ENCODE data around the gene DAPL1.

DNA sequence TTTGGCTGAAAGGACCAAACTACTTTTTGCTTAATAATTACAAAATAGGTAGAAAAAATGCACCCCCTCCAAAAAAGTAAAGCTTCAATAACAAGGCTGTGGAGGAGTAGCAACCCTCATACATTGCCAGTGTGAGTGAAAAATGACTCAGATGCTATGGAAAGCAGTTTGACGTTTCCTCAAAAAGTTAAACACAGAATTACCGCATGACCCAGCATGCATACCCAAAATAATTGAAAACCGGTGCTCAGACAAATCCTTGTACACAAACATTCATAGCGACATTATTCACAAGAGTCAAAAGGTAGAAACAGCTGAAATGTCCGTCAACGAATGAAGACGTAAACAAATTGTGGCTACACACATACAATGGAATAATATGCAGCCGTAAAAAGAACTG, 38.8 kb upstream of the DAPL1 start:
- TF ChIP-seq EZH2phosphoT487 (IDR thresholded peaks at IDR 0.05; ENCODE audit: borderline replicate concordance, low read depth, low read length): no peak
- TF ChIP-seq, protein P1, sequence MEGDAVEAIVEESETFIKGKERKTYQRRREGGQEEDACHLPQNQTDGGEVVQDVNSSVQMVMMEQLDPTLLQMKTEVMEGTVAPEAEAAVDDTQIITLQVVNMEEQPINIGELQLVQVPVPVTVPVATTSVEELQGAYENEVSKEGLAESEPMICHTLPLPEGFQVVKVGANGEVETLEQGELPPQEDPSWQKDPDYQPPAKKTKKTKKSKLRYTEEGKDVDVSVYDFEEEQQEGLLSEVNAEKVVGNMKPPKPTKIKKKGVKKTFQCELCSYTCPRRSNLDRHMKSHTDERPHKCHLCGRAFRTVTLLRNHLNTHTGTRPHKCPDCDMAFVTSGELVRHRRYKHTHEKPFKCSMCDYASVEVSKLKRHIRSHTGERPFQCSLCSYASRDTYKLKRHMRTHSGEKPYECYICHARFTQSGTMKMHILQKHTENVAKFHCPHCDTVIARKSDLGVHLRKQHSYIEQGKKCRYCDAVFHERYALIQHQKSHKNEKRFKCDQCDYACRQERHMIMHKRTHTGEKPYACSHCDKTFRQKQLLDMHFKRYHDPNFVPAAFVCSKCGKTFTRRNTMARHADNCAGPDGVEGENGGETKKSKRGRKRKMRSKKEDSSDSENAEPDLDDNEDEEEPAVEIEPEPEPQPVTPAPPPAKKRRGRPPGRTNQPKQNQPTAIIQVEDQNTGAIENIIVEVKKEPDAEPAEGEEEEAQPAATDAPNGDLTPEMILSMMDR (conservative IDR thresholded peaks at IDR 0.05; ENCODE audit: low read length): no peak
